NCI-H2107 treated with DMSO at 0.1 percent for 48 hours (cell line): Measurements from ENCODE around the gene LST1.

Experiments
- DNase-seq: peaks from one replicate; lab custom pipeline; 2025; ENCODE audit not compliant: unreplicated experiment; lab: John Stamatoyannopoulos, UW

LST1 gene

DNA sequence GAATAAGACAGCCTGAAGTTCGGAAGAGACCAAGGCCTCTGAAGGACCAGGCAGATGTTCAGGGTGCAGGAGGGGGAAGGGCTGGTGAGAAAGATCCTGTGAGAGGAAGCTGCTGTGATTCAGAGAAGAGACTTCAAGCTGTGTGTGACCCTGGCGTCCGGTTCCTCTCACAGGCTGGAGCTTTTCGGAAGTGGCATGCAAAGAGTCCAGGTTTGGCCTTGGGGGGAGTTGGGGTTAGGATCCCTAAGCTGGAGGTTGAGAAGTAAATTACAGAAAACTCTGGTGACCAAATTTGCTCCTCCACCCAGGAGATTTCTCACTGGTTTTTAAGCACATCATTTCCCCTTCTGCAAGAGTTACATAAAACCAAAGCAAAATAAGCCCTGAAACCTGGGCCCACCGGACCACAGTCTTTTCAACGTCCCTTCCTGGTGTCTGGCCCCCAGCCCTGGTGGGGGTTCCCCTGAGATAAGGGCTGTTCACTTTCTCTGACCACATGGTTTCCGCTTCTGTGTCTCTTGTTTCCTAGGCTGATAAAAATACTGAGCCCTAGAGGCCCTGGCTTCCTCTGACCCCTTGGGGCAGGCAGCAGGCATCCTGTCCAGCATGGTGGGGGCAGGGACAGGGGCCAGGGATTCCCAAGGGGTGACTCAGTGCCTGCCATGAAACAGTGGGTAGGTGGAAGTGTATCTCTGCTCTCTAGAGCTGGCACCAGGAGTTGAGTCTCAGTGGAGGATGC lies 25.9 kb upstream of the LST1 start:
- no peak for DNase-seq

DNA sequence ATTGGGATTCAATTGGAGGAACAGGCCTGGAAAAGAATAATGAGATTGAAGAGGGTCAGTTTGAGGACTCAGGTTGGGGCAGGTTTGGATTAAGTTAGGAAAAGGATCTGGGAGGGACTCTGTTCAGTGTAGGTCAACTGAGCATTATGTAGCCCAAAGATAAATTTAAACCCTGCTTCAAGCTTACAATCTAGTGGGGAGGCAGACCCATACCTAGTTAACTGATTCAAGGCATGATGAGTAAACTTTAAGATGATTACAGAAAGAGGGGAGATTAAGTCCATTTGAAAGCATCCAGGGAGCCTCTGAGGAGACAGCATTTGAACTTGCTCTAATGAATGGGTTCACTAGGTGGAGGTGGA lies 25.4 kb upstream of the LST1 start:
- no peak for DNase-seq

GRCh38 chr6:31567531-31568370 lies 18.3 kb upstream of the LST1 start:
- no peak for DNase-seq

DNA sequence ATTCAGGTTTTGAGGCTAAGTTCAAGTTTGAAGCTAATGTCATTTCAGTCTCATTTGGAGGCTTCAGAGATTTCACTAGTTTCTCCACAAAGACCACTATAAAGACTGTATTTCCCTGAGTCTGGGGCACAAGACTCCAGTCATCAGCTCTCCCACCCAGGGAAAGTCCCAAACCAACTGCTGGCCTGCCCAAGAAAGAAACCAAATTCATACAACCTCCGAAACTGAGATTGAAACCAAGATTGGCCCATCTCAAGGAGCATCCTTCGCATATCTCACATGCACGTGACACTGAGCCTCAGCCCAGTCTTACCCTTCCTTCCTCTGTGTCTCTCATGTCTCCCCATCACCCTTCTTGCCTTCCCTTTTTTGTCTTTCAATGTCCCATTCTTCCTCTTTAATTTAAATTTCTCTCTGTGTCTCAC lies 17.5 kb upstream of the LST1 start:
- no peak for DNase-seq

DNA sequence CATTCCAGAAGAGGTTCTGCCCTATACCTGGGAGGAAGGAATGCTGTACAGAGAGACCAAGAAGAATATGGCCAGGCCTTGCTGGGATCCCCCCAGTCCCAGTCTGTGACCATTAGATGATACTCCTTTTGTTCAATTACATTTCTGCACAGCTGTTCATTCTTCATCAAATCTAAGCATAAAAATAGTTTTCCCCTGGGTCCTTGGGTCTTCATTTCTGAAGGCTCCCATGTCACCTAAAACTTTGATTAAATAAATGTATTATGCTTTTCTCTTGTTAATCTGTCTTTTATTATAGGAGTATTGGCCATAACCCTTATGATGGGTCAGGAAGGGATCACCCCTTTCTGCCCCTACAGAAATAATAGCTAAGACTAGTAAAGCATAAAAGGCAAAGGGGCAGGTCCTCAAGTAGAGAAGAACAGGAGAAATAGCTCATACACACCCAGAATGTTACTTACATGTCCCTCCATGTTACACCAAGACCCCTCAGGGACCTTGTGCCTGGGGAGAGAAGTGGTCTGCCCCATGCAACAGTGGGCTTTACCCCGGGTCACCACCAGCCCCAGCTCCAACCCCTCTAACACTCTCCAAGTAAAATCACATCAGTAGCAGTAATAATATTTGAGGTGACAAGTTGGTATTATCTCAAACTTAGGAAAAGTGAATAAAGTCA lies 16.1 kb upstream of the LST1 start:
- DNase-seq, result no peak

DNA sequence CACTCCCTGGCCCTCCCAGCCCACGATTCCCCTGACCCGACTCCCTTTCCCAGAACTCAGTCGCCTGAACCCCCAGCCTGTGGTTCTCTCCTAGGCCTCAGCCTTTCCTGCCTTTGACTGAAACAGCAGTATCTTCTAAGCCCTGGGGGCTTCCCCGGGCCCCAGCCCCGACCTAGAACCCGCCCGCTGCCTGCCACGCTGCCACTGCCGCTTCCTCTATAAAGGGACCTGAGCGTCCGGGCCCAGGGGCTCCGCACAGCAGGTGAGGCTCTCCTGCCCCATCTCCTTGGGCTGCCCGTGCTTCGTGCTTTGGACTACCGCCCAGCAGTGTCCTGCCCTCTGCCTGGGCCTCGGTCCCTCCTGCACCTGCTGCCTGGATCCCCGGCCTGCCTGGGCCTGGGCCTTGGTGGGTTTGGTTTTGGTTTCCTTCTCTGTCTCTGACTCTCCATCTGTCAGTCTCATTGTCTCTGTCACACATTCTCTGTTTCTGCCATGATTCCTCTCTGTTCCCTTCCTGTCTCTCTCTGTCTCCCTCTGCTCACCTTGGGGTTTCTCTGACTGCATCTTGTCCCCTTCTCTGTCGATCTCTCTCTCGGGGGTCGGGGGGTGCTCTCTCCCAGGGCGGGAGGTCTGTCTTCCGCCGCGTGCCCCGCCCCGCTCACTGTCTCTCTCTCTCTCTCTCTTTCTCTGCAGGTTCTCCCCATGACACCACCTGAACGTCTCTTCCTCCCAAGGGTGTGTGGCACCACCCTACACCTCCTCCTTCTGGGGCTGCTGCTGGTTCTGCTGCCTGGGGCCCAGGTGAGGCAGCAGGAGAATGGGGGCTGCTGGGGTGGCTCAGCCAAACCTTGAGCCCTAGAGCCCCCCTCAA lies 13.8 kb upstream of the LST1 start, which contains the start of gene LTA:
Gene LTA (plus strand): TSS at position 249 of the 871 bp plus-strand sequence. CDS start 454 bp downstream, at position 703.
- no peak for DNase-seq

DNA sequence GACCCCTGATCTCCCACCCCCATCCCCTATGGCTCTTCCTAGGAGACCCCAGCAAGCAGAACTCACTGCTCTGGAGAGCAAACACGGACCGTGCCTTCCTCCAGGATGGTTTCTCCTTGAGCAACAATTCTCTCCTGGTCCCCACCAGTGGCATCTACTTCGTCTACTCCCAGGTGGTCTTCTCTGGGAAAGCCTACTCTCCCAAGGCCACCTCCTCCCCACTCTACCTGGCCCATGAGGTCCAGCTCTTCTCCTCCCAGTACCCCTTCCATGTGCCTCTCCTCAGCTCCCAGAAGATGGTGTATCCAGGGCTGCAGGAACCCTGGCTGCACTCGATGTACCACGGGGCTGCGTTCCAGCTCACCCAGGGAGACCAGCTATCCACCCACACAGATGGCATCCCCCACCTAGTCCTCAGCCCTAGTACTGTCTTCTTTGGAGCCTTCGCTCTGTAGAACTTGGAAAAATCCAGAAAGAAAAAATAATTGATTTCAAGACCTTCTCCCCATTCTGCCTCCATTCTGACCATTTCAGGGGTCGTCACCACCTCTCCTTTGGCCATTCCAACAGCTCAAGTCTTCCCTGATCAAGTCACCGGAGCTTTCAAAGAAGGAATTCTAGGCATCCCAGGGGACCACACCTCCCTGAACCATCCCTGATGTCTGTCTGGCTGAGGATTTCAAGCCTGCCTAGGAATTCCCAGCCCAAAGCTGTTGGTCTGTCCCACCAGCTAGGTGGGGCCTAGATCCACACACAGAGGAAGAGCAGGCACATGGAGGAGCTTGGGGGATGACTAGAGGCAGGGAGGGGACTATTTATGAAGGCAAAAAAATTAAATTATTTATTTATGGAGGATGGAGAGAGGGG lies 12.6 kb upstream of the LST1 start:
- no peak for DNase-seq

GRCh38 chr6:31574106-31575061 lies 11.7 kb upstream of the LST1 start:
- DNase-seq, result no peak

DNA sequence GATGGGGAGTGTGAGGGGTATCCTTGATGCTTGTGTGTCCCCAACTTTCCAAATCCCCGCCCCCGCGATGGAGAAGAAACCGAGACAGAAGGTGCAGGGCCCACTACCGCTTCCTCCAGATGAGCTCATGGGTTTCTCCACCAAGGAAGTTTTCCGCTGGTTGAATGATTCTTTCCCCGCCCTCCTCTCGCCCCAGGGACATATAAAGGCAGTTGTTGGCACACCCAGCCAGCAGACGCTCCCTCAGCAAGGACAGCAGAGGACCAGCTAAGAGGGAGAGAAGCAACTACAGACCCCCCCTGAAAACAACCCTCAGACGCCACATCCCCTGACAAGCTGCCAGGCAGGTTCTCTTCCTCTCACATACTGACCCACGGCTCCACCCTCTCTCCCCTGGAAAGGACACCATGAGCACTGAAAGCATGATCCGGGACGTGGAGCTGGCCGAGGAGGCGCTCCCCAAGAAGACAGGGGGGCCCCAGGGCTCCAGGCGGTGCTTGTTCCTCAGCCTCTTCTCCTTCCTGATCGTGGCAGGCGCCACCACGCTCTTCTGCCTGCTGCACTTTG lies 10.7 kb upstream of the LST1 start, which contains the start of gene TNF:
Gene TNF (plus strand): TSS at position 231 of the 567 bp plus-strand sequence. CDS start 177 bp downstream, at position 408.
- no peak for DNase-seq

- no peak for DNase-seq
Measured at GRCh38 chr6:31575952-31576685, 10.0 kb upstream of the LST1 start.

DNA sequence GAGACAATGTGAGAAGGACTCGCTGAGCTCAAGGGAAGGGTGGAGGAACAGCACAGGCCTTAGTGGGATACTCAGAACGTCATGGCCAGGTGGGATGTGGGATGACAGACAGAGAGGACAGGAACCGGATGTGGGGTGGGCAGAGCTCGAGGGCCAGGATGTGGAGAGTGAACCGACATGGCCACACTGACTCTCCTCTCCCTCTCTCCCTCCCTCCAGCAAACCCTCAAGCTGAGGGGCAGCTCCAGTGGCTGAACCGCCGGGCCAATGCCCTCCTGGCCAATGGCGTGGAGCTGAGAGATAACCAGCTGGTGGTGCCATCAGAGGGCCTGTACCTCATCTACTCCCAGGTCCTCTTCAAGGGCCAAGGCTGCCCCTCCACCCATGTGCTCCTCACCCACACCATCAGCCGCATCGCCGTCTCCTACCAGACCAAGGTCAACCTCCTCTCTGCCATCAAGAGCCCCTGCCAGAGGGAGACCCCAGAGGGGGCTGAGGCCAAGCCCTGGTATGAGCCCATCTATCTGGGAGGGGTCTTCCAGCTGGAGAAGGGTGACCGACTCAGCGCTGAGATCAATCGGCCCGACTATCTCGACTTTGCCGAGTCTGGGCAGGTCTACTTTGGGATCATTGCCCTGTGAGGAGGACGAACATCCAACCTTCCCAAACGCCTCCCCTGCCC lies 9.0 kb upstream of the LST1 start:
- DNase-seq, result no peak

- no peak for DNase-seq
Measured at GRCh38 chr6:31577579-31577966, 8.5 kb upstream of the LST1 start.

GRCh38 chr6:31578184-31579118 lies 7.6 kb upstream of the LST1 start:
- DNase-seq, result no peak

GRCh38 chr6:31579119-31579505 lies 7.0 kb upstream of the LST1 start:
- DNase-seq, result no peak

DNA sequence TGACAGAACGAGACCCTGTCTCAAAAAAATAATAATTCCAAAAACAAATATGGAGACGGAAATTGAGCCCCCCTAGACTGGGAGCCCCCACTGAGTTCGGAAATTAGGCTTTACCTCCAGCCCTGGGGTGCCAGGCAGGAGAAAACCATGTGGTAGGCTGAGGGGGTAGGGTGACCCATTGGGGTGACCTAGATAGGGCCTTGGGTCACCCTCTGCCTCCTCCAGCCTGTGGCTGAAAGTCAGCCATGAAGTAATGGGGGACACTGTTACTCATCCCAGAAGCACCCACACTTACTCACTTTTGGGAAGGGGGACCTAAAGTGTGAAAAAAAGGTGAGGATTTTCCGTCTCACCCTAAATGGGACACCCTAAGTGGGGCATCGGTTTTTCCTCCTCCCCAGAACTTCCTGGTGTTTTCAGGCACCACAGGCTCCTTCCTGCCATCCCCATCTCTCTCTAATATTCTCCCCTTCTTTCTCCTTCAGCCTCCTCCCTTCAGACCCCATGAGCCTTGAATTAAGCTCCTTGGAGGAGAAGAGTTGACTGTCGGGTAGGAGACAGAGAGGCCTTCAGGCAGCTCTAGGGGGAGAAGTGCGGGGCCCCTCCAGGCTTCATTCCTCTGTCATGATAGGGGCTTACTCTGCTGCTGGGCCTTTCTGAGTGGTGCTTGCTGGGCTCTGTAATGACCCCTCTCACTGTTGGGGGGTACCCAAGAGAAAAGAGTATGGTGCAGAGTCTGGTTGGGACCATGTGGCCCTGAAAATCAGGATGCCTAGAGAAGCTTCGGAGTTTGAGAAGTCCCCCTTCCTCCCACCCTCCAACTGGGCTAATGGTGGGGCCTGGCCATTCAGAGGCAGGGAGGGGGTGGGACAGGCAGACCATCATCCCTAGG lies 6.3 kb upstream of the LST1 start:
- no peak for DNase-seq
